SU-DHL-6 (cell line): ENCODE results near the gene CCDC30.

Experiments used
- H2AFZ ChIP-seq: fragments of 200-600 bp; sonication (generic); 2 replicates; pipeline ENCODE4 v1.6.1; 2014; ENCODE audit warnings: low read depth, mild to moderate bottlenecking, moderate library complexity, mixed read lengths, antibody characterized with exemption, low read length; ENCODE audit not compliant: severe bottlenecking
- H3F3A ChIP-seq: fragments of 200-600 bp; shearing (Covaris generic); 2 replicates; pipeline ENCODE4 v1.6.0; 2016; ENCODE audit warnings: antibody characterized with exemption, mild to moderate bottlenecking; ENCODE audit not compliant: insufficient read depth
- H3K27ac ChIP-seq: fragments of 200-600 bp; sonication (generic); 2 replicates; pipeline ENCODE4 v1.5.1; 2016; ENCODE audit warnings: low read depth, mild to moderate bottlenecking, low read length, moderate library complexity, mixed read lengths
- H3K27me3 ChIP-seq: fragments of 200-600 bp; sonication (generic), shearing (Covaris generic); 2 replicates; pipeline ENCODE4 v1.6.0; 2014; ENCODE audit warnings: mild to moderate bottlenecking, low read length
- H3K36me3 ChIP-seq: fragments of 200-600 bp; sonication (generic); 2 replicates; pipeline ENCODE4 v1.6.1; 2014; ENCODE audit warnings: mild to moderate bottlenecking, low read length, mixed read lengths
- H3K4me2 ChIP-seq: fragments of 300-600, 200-600 bp; shearing (Covaris generic), sonication (generic); 2 replicates; pipeline ENCODE4 v1.6.0; 2014; ENCODE audit warnings: low read length, low read depth, mild to moderate bottlenecking; ENCODE audit not compliant: poor library complexity, severe bottlenecking
- H3K4me3 ChIP-seq: fragments of 200-600 bp; sonication (generic); 2 replicates; pipeline ENCODE4 v1.5.1; 2014; ENCODE audit warnings: antibody characterized with exemption, low read length, mild to moderate bottlenecking, mixed read lengths; ENCODE audit not compliant: insufficient read depth, poor library complexity, severe bottlenecking
- H3K79me2 ChIP-seq: fragments of 200-600 bp; sonication (generic); 2 replicates; pipeline ENCODE4 v1.6.1; 2014; ENCODE audit warnings: mild to moderate bottlenecking, low read length, moderate library complexity; ENCODE audit not compliant: insufficient read depth
- H3K9ac ChIP-seq: fragments of 200-600 bp; sonication (generic); 2 replicates; pipeline ENCODE4 v1.7.0; 2014; ENCODE audit warnings: mild to moderate bottlenecking, low read length
- H3K9me2 ChIP-seq: fragments of 200-600 bp; sonication (generic); replicated peaks from 2 replicates; pipeline ENCODE4 v1.6.1; 2014; ENCODE audit warnings: low read length; ENCODE audit not compliant: insufficient read depth
- H3K9me3 ChIP-seq: fragments of 200-600 bp; sonication (generic); 2 replicates; pipeline ENCODE4 v1.6.1; 2014; ENCODE audit warnings: low read length, mixed read lengths; ENCODE audit not compliant: insufficient read depth
- H4K20me1 ChIP-seq: fragments of 200-600 bp; sonication (generic); 2 replicates; pipeline ENCODE4 v1.6.1; 2014; ENCODE audit warnings: low read depth, mild to moderate bottlenecking, antibody characterized with exemption, low read length, moderate library complexity, mixed read lengths
- CTCF ChIP-seq: fragments of 200-600 bp; sonication (generic); IDR thresholded peaks from one replicate; pipeline ENCODE4 v1.5.1; 2017; ENCODE audit warnings: antibody characterized with exemption, mild to moderate bottlenecking, low read length, moderate library complexity; ENCODE audit not compliant: insufficient read depth, poor library complexity, severe bottlenecking
- EZH2phosphoT487 ChIP-seq: fragments of 200-600 bp; sonication (generic), shearing (Covaris generic); conservative IDR thresholded peaks from 2 replicates; pipeline ENCODE4 v1.6.1; 2018; ENCODE audit warnings: mild to moderate bottlenecking, antibody characterized with exemption, low read length, moderate library complexity, mixed read lengths

The CCDC30 gene

GRCh38 chr1:42691157-42691498 lies 228.0 kb downstream of the CCDC30 start:
- Histone ChIP-seq H3K27me3 (no peaks in the 10 kb centered on the region), H3K4me3 (no peak overlapping the region), H3K4me2 (peak overlapping the region; percentile 89), H3F3A (peaks cover 36% of the 10 kb centered on the region; the same call in 1 of the 2 replicates), H3K27ac (no peak overlapping the region), H3K9me3 (no peaks in the 10 kb centered on the region), H2AFZ (no peak overlapping the region), H3K9me2 (no peaks in the 10 kb centered on the region), H4K20me1 (peaks cover 97% of the 10 kb centered on the region), H3K36me3 (peaks cover 61% of the 10 kb centered on the region), H3K9ac (no peak overlapping the region), H3K79me2 (peaks cover 100% of the 10 kb centered on the region)
- TF ChIP-seq EZH2phosphoT487 (no peak), CTCF (no peak)

GRCh38 chr1:42692461-42692860 lies 229.4 kb downstream of the CCDC30 start:
- Histone ChIP-seq H3F3A (peaks cover 39% of the 10 kb centered on the region), H4K20me1 (peaks cover 93% of the 10 kb centered on the region), H3K9ac (no peak overlapping the region), H3K4me3 (no peak overlapping the region), H2AFZ (no peak overlapping the region), H3K9me2 (no peaks in the 10 kb centered on the region), H3K27me3 (no peaks in the 10 kb centered on the region), H3K4me2 (no peak overlapping the region), H3K27ac (no peak overlapping the region), H3K36me3 (peaks cover 71% of the 10 kb centered on the region), H3K79me2 (peaks cover 93% of the 10 kb centered on the region), H3K9me3 (no peaks in the 10 kb centered on the region)
- no peak for TF ChIP-seq CTCF
- TF ChIP-seq EZH2phosphoT487 = no peak

GRCh38 chr1:42692911-42693310 lies 229.8 kb downstream of the CCDC30 start:
- H3K9me2 ChIP-seq = no peaks in the 10 kb centered on the region
- peaks cover 93% of the 10 kb centered on the region for H3K79me2 ChIP-seq
- peaks cover 42% of the 10 kb centered on the region for H3F3A ChIP-seq
- TF ChIP-seq EZH2phosphoT487 (no peak), CTCF (no peak)
- H3K9ac ChIP-seq = no peak overlapping the region
- H3K36me3 ChIP-seq = peaks cover 71% of the 10 kb centered on the region
- peaks cover 93% of the 10 kb centered on the region for H4K20me1 ChIP-seq
- no peaks in the 10 kb centered on the region for H3K27me3 ChIP-seq
- H3K4me2 ChIP-seq = no peak overlapping the region
- no peak overlapping the region for H3K4me3 ChIP-seq
- H3K9me3 ChIP-seq = no peaks in the 10 kb centered on the region
- H3K27ac ChIP-seq = no peak overlapping the region
- no peak overlapping the region for H2AFZ ChIP-seq
